CD4-positive, alpha-beta T cell (primary cell): ENCODE data around the gene RAPGEF5. TPM values are rescaled to one million over a fixed set of nuclear protein-coding genes. Genes with fewer than 3 reads are reported as not detected.

Experiments used
- ATAC-seq: fragments of 200-7000 bp; cut with Tn5 transposase; one replicate; pipeline ENCODE4 v1.10.0; 2022; ENCODE audit warnings: mild to moderate bottlenecking; ENCODE audit not compliant: poor library complexity
- CTCF ChIA-PET: fragments of 350-600 bp; sonication (Branson Sonifier 250); formaldehyde crosslinking; loops from one replicate; lab custom pipeline; 2021; ENCODE audit warnings: antibody characterized with exemption, inconsistent platforms; lab: Charles Lee
- POLR2A ChIA-PET: fragments of 350-600 bp; sonication (Branson Sonifier 250); formaldehyde crosslinking; loops from one replicate; lab custom pipeline; 2021; ENCODE audit warnings: antibody characterized with exemption, inconsistent platforms; lab: Charles Lee
- DNase-seq, 14 experiments: peaks; one replicate each; pipeline ENCODE4 v3.0.0-alpha.2; 2013 to 2020; ENCODE audit warnings: mixed read lengths in 2 of 14
- H3K27ac ChIP-seq, 2 donors: one replicate each; pipeline versions ENCODE4 v1.5.1 to v1.7.0; 2013; ENCODE audit warnings: low read length in 2 of 2, low read depth in 1 of 2, mild to moderate bottlenecking in 1 of 2
- H3K27me3 ChIP-seq, 2 experiments: 1 replicate in 1 of 2; 2 replicates in 1 of 2; pipeline versions ENCODE4 v1.6.1 to v1.7.0; 2013; ENCODE audit warnings: low read length in 2 of 2, control low read depth in 1 of 2, mild to moderate bottlenecking in 1 of 2, moderate library complexity in 1 of 2; ENCODE audit not compliant: insufficient read depth in 2 of 2, control insufficient read depth in 1 of 2
- H3K36me3 ChIP-seq: one replicate; pipeline ENCODE4 v1.6.1; 2013; ENCODE audit warnings: low read length, control low read depth; ENCODE audit not compliant: insufficient read depth
- H3K4me1 ChIP-seq: one replicate; pipeline ENCODE4 v1.6.1; 2013; ENCODE audit warnings: low read length, control low read depth; ENCODE audit not compliant: insufficient read depth
- H3K4me3 ChIP-seq: one replicate; pipeline ENCODE4 v1.5.1; 2013; ENCODE audit warnings: mild to moderate bottlenecking, low read length, moderate library complexity
- H3K9me3 ChIP-seq, 2 experiments: 1 replicate in 1 of 2; 2 replicates in 1 of 2; pipeline versions ENCODE4 v1.6.1 to v1.7.0; 2013; ENCODE audit warnings: low read length in 2 of 2, mild to moderate bottlenecking in 2 of 2, control low read depth in 1 of 2, moderate library complexity in 1 of 2; ENCODE audit not compliant: control insufficient read depth in 1 of 2, insufficient read depth in 1 of 2
- H3K27ac Mint-ChIP-seq: one replicate; pipeline ENCODE4 v1.8.0; 2020; ENCODE audit warnings: mixed read lengths
- H3K27me3 Mint-ChIP-seq: one replicate; pipeline ENCODE4 v1.8.0; 2021; ENCODE audit warnings: mixed read lengths
- H3K36me3 Mint-ChIP-seq: one replicate; pipeline ENCODE4 v1.8.0; 2021; ENCODE audit warnings: low read depth, mixed read lengths
- H3K4me1 Mint-ChIP-seq: one replicate; pipeline ENCODE4 v1.8.0; 2021; ENCODE audit warnings: low read depth, mixed read lengths
- H3K4me3 Mint-ChIP-seq: one replicate; pipeline ENCODE4 v1.8.0; 2020; ENCODE audit warnings: mild to moderate bottlenecking, mixed read lengths
- H3K9me3 Mint-ChIP-seq: one replicate; pipeline ENCODE4 v1.8.0; 2020; ENCODE audit warnings: mixed read lengths
- intact Hi-C, 2 experiments: fragments of 100-400 bp; cut with DNase I in 1 of 2; cut with micrococcal nuclease in 1 of 2; formaldehyde crosslinking; loops; one replicate each; pipeline versions ENCODE4 v1.15.1 to v1.9.0; 2023 to 2025; cut with DNase I, micrococcal nuclease
- total RNA-seq, 174 experiments: library from RNA in 2 of 174; stranded (reverse) in 2 of 174; gene quantifications; one replicate each; pipeline ENCODE4 v1.2.3 and lab custom pipeline; 2021 to 2026
- TF ChIP-seq, protein P1 (sequence below): fragments of 200-600 bp; IDR thresholded peaks from one replicate; pipeline ENCODE4 v1.8.0; 2022; ENCODE audit warnings: antibody characterized with exemption, mild to moderate bottlenecking

The RAPGEF5 gene
- total RNA-seq, 2 experiments from 2014 or later: 0.17 TPM; not detected in 1

DNA sequence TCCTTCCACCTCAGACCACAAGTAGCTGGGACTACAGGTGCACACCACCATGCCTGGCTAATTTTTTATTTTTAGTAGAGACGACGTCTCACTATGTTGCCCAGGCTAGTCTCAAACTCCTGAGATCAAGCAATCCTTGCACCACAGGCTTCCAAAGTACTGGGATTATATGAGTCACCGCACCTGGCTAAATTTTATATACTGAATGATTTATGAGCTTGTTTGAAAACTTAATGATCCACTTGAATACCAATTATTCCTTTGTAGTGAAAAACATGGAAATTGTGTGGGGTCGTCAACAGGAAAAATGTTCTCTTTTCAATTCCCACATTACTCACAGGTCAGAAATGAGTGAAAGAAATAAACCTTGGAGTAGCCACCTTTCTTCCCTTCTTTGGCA, 31.3 kb downstream of the RAPGEF5 start:
- no peaks in the 10 kb centered on the region for H3K27me3 Mint-ChIP-seq
- H3K4me1 Mint-ChIP-seq: no peaks in the 10 kb centered on the region
- ATAC-seq (no peak), DNase-seq (no peak)
- POLR2A ChIA-PET: no interaction called here
- Histone ChIP-seq H3K4me3 (no peak overlapping the region), H3K9me3 (peaks cover 0 to 4% of the 10 kb centered on the region in 2 experiments), H3K36me3 (no peaks in the 10 kb centered on the region), H3K27me3 (peaks cover 4 to 5% of the 10 kb centered on the region in 2 experiments), H3K4me1 (no peaks in the 10 kb centered on the region), H3K27ac (no peak overlapping the region)
- H3K4me3 Mint-ChIP-seq: no peak overlapping the region
- TF ChIP-seq, protein P1, sequence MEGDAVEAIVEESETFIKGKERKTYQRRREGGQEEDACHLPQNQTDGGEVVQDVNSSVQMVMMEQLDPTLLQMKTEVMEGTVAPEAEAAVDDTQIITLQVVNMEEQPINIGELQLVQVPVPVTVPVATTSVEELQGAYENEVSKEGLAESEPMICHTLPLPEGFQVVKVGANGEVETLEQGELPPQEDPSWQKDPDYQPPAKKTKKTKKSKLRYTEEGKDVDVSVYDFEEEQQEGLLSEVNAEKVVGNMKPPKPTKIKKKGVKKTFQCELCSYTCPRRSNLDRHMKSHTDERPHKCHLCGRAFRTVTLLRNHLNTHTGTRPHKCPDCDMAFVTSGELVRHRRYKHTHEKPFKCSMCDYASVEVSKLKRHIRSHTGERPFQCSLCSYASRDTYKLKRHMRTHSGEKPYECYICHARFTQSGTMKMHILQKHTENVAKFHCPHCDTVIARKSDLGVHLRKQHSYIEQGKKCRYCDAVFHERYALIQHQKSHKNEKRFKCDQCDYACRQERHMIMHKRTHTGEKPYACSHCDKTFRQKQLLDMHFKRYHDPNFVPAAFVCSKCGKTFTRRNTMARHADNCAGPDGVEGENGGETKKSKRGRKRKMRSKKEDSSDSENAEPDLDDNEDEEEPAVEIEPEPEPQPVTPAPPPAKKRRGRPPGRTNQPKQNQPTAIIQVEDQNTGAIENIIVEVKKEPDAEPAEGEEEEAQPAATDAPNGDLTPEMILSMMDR: no peak
- CTCF ChIA-PET: no interaction called here
- H3K27ac Mint-ChIP-seq: no peak overlapping the region
- no peaks in the 10 kb centered on the region for H3K36me3 Mint-ChIP-seq
- intact Hi-C loops: no loop called here
- no peaks in the 10 kb centered on the region for H3K9me3 Mint-ChIP-seq

- POLR2A ChIA-PET: no interaction called here
- H3K4me1 Mint-ChIP-seq: no peaks in the 10 kb centered on the region
- CTCF ChIA-PET: no interaction called here
Measured at GRCh38 chr7:22323714-22324113, 33.2 kb downstream of the RAPGEF5 start.

GRCh38 chr7:22320416-22320815, 36.5 kb downstream of the RAPGEF5 start:
- Mint-ChIP-seq H3K4me3 (no peak overlapping the region), H3K36me3 (no peaks in the 10 kb centered on the region), H3K9me3 (no peaks in the 10 kb centered on the region), H3K27me3 (no peaks in the 10 kb centered on the region), H3K27ac (no peak overlapping the region), H3K4me1 (no peaks in the 10 kb centered on the region)
- Histone ChIP-seq H3K27me3 (no peaks in the 10 kb centered on the region), H3K36me3 (no peaks in the 10 kb centered on the region), H3K9me3 (peaks cover 0 to 4% of the 10 kb centered on the region in 2 experiments), H3K4me1 (no peaks in the 10 kb centered on the region), H3K27ac (no peak overlapping the region), H3K4me3 (no peak overlapping the region)
- no peak for ATAC-seq
- intact Hi-C loops: no loop called here
- DNase-seq: no peak
- ChIA-PET POLR2A (no interaction called here), CTCF (no interaction called here)
- TF ChIP-seq, protein P1: no peak

More at GRCh38 chr7:22323714-22324113, 33.2 kb downstream of the RAPGEF5 start:
- Histone ChIP-seq H3K36me3 (no peaks in the 10 kb centered on the region), H3K4me1 (no peaks in the 10 kb centered on the region), H3K4me3 (no peak overlapping the region), H3K27ac (no peak overlapping the region), H3K27me3 (peaks cover 0 to 3% of the 10 kb centered on the region in 2 experiments), H3K9me3 (peaks cover 0 to 4% of the 10 kb centered on the region in 2 experiments)
- Mint-ChIP-seq H3K36me3 (no peaks in the 10 kb centered on the region), H3K27me3 (no peaks in the 10 kb centered on the region), H3K4me3 (no peak overlapping the region), H3K9me3 (no peaks in the 10 kb centered on the region), H3K27ac (no peak overlapping the region)
- intact Hi-C loops: no loop called here
- no peak for DNase-seq
- ATAC-seq: no peak
- TF ChIP-seq, protein P1: no peak
